T-cell (primary cell): ENCODE data around the gene CCNK. TPM values are rescaled to one million over a fixed set of nuclear protein-coding genes. Genes with fewer than 3 reads are reported as not detected.

Source experiments
- ATAC-seq, 4 experiments: fragments of 200-7000 bp in 3 of 4; fragments of 150-1000 bp in 1 of 4; cut with Tn5 transposase; replicated peaks in 1 of 4; 1 replicate in 3 of 4; 2 replicates in 1 of 4; pipeline ENCODE4 v1.10.0; 2021; ENCODE audit warnings: moderate library complexity in 3 of 4, mild to moderate bottlenecking in 2 of 4, moderate number of reproducible peaks in 1 of 4
- CTCF ChIA-PET, 2 donors: fragments of 300-600 bp; sonication (Branson Sonifier 250); formaldehyde crosslinking; loops; one replicate each; lab custom pipeline; 2022; ENCODE audit warnings: antibody characterized with exemption in 2 of 2; lab: Charles Lee
- POLR2A ChIA-PET, 2 donors: fragments of 300-600 bp; sonication (Branson Sonifier 250); formaldehyde crosslinking; loops; one replicate each; lab custom pipeline; 2022; ENCODE audit warnings: antibody characterized with exemption in 2 of 2; lab: Charles Lee
- DNase-seq, 35 experiments: peaks; one replicate each; pipeline versions ENCODE4 v3.0.0 to v3.0.0-alpha.2; 2013 to 2023
- H3K27ac ChIP-seq: one replicate; pipeline ENCODE4 v1.5.1; 2013; ENCODE audit warnings: low read length
- H3K27me3 ChIP-seq, 2 experiments: replicated peaks in 1 of 2; 1 replicate in 1 of 2; 2 replicates in 1 of 2; pipeline versions ENCODE4 v1.6.1 to v1.7.0; 2013; ENCODE audit warnings: low read length in 1 of 2, mixed read lengths in 1 of 2; ENCODE audit not compliant: control insufficient read depth in 2 of 2, insufficient read depth in 2 of 2; ENCODE audit errors: extremely low read depth in 1 of 2
- H3K36me3 ChIP-seq, 2 donors: 1 replicate in 1 of 2; 2 replicates in 1 of 2; pipeline versions ENCODE4 v1.6.1 to v1.7.0; 2013; ENCODE audit warnings: low read length in 1 of 2; ENCODE audit not compliant: control insufficient read depth in 2 of 2, insufficient read depth in 1 of 2; ENCODE audit errors: extremely low read depth in 1 of 2
- H3K4me1 ChIP-seq, 2 experiments: 1 replicate in 1 of 2; 2 replicates in 1 of 2; pipeline versions ENCODE4 v1.6.1 to v1.7.0; 2013; ENCODE audit warnings: low read length in 2 of 2, mixed read lengths in 1 of 2; ENCODE audit not compliant: insufficient read depth in 2 of 2, control insufficient read depth in 1 of 2; ENCODE audit errors: extremely low read depth in 1 of 2
- H3K4me3 ChIP-seq, 2 donors: 1 replicate in 1 of 2; 2 replicates in 1 of 2; pipeline versions ENCODE4 v1.5.1 to v1.7.0; 2013; ENCODE audit warnings: mild to moderate bottlenecking in 2 of 2, low read length in 1 of 2, moderate library complexity in 1 of 2; ENCODE audit not compliant: control insufficient read depth in 1 of 2; ENCODE audit errors: extremely low read depth in 1 of 2
- H3K9me3 ChIP-seq: 2 replicates; pipeline ENCODE4 v1.7.0; 2013
- H3K27ac Mint-ChIP-seq, 2 donors: one replicate each; pipeline ENCODE4 v1.8.0; 2020 to 2021; ENCODE audit warnings: mild to moderate bottlenecking in 2 of 2, mixed read lengths in 2 of 2
- H3K27me3 Mint-ChIP-seq, 2 donors: one replicate each; pipeline ENCODE4 v1.8.0; 2021 to 2022; ENCODE audit warnings: mixed read lengths in 2 of 2
- H3K36me3 Mint-ChIP-seq: one replicate; pipeline ENCODE4 v1.8.0; 2021; ENCODE audit warnings: mixed read lengths
- H3K4me1 Mint-ChIP-seq, 3 donors: one replicate each; pipeline ENCODE4 v1.8.0; 2020 to 2022; ENCODE audit warnings: mixed read lengths in 3 of 3, mild to moderate bottlenecking in 1 of 3
- H3K4me3 Mint-ChIP-seq, 3 donors: one replicate each; pipeline ENCODE4 v1.8.0; 2020 to 2022; ENCODE audit warnings: mild to moderate bottlenecking in 3 of 3, mixed read lengths in 3 of 3, moderate library complexity in 3 of 3
- H3K9me3 Mint-ChIP-seq, 3 donors: one replicate each; pipeline ENCODE4 v1.8.0; 2020 to 2022; ENCODE audit warnings: mixed read lengths in 3 of 3
- WGBS: methylation state at CpG from one replicate; pipeline ENCODE4 v1.1.5; 2013; ENCODE audit warnings: missing lambda C conversion rate; ENCODE audit not compliant: insufficient coverage; 5-methylcytosine and 5-hydroxymethylcytosine counted together
- total RNA-seq, 35 experiments: library from RNA in 6 of 35; stranded (reverse) in 6 of 35; fragments of 120-200 nt in 1 of 35; gene quantifications; one replicate each; pipeline versions ENCODE4 v1.2.1 to v1.2.4 and lab custom pipeline; 2013 to 2026

CCNK gene
- total RNA-seq, 5 donors from 2014 or later (not counting 1 experiment from before 2014, with no cell fraction given) = 61.8 to 138 (median 74.6) TPM

DNA sequence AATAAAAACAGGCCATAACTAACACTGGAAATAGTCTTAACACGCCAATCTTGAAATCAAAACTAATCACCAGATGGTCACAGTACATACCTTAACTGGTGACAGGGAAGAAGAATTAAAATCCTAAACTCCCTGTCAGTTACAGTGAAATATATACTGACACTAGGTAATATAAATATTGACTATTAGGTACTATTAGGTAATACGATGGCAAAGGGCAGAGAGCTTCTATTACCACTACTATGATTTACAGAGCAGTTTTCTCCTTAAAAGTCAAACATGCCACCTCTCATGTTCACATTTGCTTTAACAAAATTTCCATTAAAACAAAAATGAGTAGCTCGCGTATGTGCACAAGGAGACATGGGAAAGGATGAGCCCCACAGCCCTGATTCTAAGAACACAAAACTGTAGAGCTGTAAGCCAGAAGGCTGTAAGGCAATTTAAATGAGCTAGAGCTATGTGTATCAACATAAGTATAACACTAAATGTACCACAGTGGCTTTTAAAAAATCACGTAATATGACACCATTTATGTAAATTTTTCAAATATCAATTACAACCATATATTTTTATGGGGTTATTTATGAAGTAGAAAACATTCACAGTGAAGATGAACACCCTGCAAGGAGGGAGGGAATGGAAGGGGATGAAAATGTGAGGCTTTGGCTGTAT is 19.7 kb upstream of the CCNK start:
- H3K36me3 Mint-ChIP-seq = peaks cover 58% of the 10 kb centered on the region
- H3K27ac Mint-ChIP-seq = no peak overlapping the region
- ATAC-seq (no peak), DNase-seq (no peak)
- no peak overlapping the region for H3K4me3 ChIP-seq
- H3K9me3 Mint-ChIP-seq = no peaks in the 10 kb centered on the region
- no peak overlapping the region for H3K4me3 Mint-ChIP-seq
- no peaks in the 10 kb centered on the region for H3K4me1 ChIP-seq
- H3K27ac ChIP-seq = no peak overlapping the region
- H3K27me3 ChIP-seq = no peaks in the 10 kb centered on the region
- no peaks in the 10 kb centered on the region for H3K27me3 Mint-ChIP-seq
- CTCF ChIA-PET = interaction anchor here in 1 of 2 donors (0.5 kb wide), 1 partner anchor 638 kb away, joined by 3 read pairs; no protein-coding TSS in a partner anchor
- no peaks in the 10 kb centered on the region for H3K9me3 ChIP-seq
- H3K36me3 ChIP-seq = peaks cover 6 to 82% of the 10 kb centered on the region in 2 donors
- peaks cover 0 to 16% (median 3%) of the 10 kb centered on the region in 3 donors for H3K4me1 Mint-ChIP-seq
- WGBS = no CpG with 5 or more reads among the region's 5 CpGs
- POLR2A ChIA-PET = interaction anchor here (0.6 to 0.7 kb wide), 2 partner anchors 89 to 1839 kb away, joined by 3 to 4 read pairs; no protein-coding TSS in a partner anchor

GRCh38 chr14:99462210-99462609 is 19.0 kb upstream of the CCNK start:
- Mint-ChIP-seq H3K4me1 (peaks cover 0 to 16% (median 4%) of the 10 kb centered on the region in 3 donors), H3K4me3 (no peak overlapping the region), H3K36me3 (peaks cover 51% of the 10 kb centered on the region), H3K27ac (no peak overlapping the region), H3K27me3 (no peaks in the 10 kb centered on the region), H3K9me3 (no peaks in the 10 kb centered on the region)
- no peaks in the 10 kb centered on the region for H3K9me3 ChIP-seq
- H3K27me3 ChIP-seq = no peaks in the 10 kb centered on the region
- peaks cover 6 to 76% of the 10 kb centered on the region in 2 donors for H3K36me3 ChIP-seq
- no peak overlapping the region for H3K27ac ChIP-seq
- POLR2A ChIA-PET = no interaction called here
- H3K4me3 ChIP-seq = no peak overlapping the region
- peaks cover 0 to under 1% of the 10 kb centered on the region in 2 experiments for H3K4me1 ChIP-seq
- WGBS = 79% methylated on average over 2 of the region's 6 CpGs
- CTCF ChIA-PET = interaction anchor here in 1 of 2 donors (0.5 kb wide), 1 partner anchor 637 kb away, joined by 3 read pairs; no protein-coding TSS in a partner anchor
- no peak for DNase-seq
- no peak for ATAC-seq

GRCh38 chr14:99463974-99464373 is 17.2 kb upstream of the CCNK start:
- no peaks in the 10 kb centered on the region for H3K27me3 ChIP-seq
- Mint-ChIP-seq H3K36me3 (peaks cover 41% of the 10 kb centered on the region), H3K27ac (no peak overlapping the region), H3K27me3 (no peaks in the 10 kb centered on the region), H3K4me1 (peaks cover 17 to 34% (median 21%) of the 10 kb centered on the region in 3 donors), H3K9me3 (no peaks in the 10 kb centered on the region), H3K4me3 (no peak overlapping the region)
- H3K4me3 ChIP-seq = no peak overlapping the region
- ATAC-seq (no peak), DNase-seq (no peak)
- no peak overlapping the region for H3K27ac ChIP-seq
- POLR2A ChIA-PET = no interaction called here
- H3K4me1 ChIP-seq = peaks cover 10% of the 10 kb centered on the region in 2 experiments
- H3K36me3 ChIP-seq = peaks cover 6 to 59% of the 10 kb centered on the region in 2 donors
- WGBS = no CpG with 5 or more reads among the region's 4 CpGs
- CTCF ChIA-PET = no interaction called here
- H3K9me3 ChIP-seq = no peaks in the 10 kb centered on the region

DNA sequence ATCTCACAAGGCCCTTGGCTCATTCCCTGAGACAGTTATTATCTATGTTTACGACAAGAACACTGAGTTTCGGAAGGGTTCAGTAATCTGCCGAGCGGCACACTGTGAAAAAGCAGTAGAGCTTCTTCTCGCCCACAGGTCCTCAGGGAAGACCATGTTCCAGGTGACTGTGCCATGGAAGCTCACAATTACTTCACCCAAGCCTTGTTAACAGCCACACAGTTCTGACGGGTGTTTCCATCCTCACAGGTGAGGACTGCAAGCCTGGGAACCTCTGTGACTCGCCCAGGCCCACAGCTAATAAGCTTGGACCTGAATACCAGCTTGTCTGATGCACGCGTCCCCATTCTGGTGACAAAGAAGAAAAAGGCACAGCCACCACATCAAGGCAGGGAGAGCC is 15.9 kb upstream of the CCNK start:
- Mint-ChIP-seq H3K4me1 (peaks cover 30 to 46% (median 34%) of the 10 kb centered on the region in 3 donors), H3K27me3 (no peaks in the 10 kb centered on the region), H3K27ac (no peak overlapping the region), H3K4me3 (no peak overlapping the region), H3K9me3 (no peaks in the 10 kb centered on the region), H3K36me3 (peaks cover 39% of the 10 kb centered on the region)
- no peak for ATAC-seq
- Histone ChIP-seq H3K4me3 (no peak overlapping the region), H3K9me3 (no peaks in the 10 kb centered on the region), H3K27me3 (no peaks in the 10 kb centered on the region), H3K36me3 (peaks cover 6 to 54% of the 10 kb centered on the region in 2 donors), H3K27ac (no peak overlapping the region), H3K4me1 (peaks cover 11 to 13% of the 10 kb centered on the region in 2 experiments)
- no peak for DNase-seq
- ChIA-PET CTCF (no interaction called here), POLR2A (no interaction called here)
- WGBS = 100% methylated on average over 9 of the region's 9 CpGs

- Mint-ChIP-seq H3K36me3 (peaks cover 30% of the 10 kb centered on the region), H3K4me3 (no peak overlapping the region), H3K9me3 (no peaks in the 10 kb centered on the region), H3K4me1 (peaks cover 40 to 51% (median 41%) of the 10 kb centered on the region in 3 donors), H3K27ac (no peak overlapping the region), H3K27me3 (no peaks in the 10 kb centered on the region)
- Histone ChIP-seq H3K27me3 (no peaks in the 10 kb centered on the region), H3K4me1 (peaks cover 11 to 15% of the 10 kb centered on the region in 2 experiments), H3K9me3 (no peaks in the 10 kb centered on the region), H3K27ac (no peak overlapping the region), H3K36me3 (peaks cover 6 to 42% of the 10 kb centered on the region in 2 donors), H3K4me3 (no peak overlapping the region)
- ATAC-seq = no peak
- DNase-seq = no peak
- ChIA-PET POLR2A (no interaction called here), CTCF (no interaction called here)
- WGBS = 100% methylated on average over 1 of the region's 3 CpGs
Observed at GRCh38 chr14:99466758-99467157, 14.5 kb upstream of the CCNK start.

- no peak overlapping the region for H3K4me3 Mint-ChIP-seq
- Histone ChIP-seq H3K27ac (no peak overlapping the region), H3K9me3 (no peaks in the 10 kb centered on the region), H3K4me1 (peaks cover 11 to 15% of the 10 kb centered on the region in 2 experiments), H3K4me3 (no peak overlapping the region), H3K36me3 (peaks cover 3 to 34% of the 10 kb centered on the region in 2 donors), H3K27me3 (no peaks in the 10 kb centered on the region)
- peaks cover 22% of the 10 kb centered on the region for H3K36me3 Mint-ChIP-seq
- peaks cover 40 to 46% (median 40%) of the 10 kb centered on the region in 3 donors for H3K4me1 Mint-ChIP-seq
- ATAC-seq = no peak
- POLR2A ChIA-PET = no interaction called here
- CTCF ChIA-PET = no interaction called here
- no peak overlapping the region for H3K27ac Mint-ChIP-seq
- no peak for DNase-seq
- no peaks in the 10 kb centered on the region for H3K9me3 Mint-ChIP-seq
- WGBS = 91% methylated on average over 5 of the region's 9 CpGs
- H3K27me3 Mint-ChIP-seq = no peaks in the 10 kb centered on the region
Observed at GRCh38 chr14:99467336-99468078, 13.7 kb upstream of the CCNK start.
